Retina (tissue), 1 donor: ENCODE data around the gene TMEM59.
"Not testable (repeated sequence)": the region's sequence is repeated elsewhere in the genome, so short reads cannot be mapped to it uniquely, and the experiment has no call there.

Experiments
- DNase-seq: peaks from one replicate; pipeline ENCODE4 v3.0.0-alpha.2; 2016

TMEM59 gene

GRCh38 chr1:54052431-54052933, 522 bp downstream of the TMEM59 start:
- no peak for DNase-seq

- no peak for DNase-seq
These were observed 1.0 kb downstream of the TMEM59 start for GRCh38 chr1:54051933-54052430.

DNA sequence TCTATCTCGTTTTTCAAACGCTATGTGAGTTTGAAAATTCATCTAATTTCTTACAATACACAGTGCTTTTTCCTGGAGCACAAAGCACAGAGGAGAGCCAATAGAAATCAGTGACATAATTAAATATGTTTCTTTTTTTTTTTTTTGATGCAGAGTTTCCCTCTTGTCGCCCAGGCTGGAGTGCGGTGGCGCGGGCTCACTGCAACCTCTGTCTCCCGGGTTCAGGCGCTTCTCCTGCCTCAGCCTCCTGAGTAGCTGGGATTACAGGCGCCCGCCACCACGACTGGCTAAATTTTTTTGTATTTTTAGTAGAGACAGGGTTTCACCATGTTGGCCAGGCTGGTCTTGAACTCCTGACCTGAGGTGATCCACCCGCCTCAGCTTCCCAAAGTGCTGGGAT, 2.6 kb downstream of the TMEM59 start:
- DNase-seq: not testable (repeated sequence)

GRCh38 chr1:54047384-54048305, 5.4 kb downstream of the TMEM59 start:
- no peak for DNase-seq

DNA sequence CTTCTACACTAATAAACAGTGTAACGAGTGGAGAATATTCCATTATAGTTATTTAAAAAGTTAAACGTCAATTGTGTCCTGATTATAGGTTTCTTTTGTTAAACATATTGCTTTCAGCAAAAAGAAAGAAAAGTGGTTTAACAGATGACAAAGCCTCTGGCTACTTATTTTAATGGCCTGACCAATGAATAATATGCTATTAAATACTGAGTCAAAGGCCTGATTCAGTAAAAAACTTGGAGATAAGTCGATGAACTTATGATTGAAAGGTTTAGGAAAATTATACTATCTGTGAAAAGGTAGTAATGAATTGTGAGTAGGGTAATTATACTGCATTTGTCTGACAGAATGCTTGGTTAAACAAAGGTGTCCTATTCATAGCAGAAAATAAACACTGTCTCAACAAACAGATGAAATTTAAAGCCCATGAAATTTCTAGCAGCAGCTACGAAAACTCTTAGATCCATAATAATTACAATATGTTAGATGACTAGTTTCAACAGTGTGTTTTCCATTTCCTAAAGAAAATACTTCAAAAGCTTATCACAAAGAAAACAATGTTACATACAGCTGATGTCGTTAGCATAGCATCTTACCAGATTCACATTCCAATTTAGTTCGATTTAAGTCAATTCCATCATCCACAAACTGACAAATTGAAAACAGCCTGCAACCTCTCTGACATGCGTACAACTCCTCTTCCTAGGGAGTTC, 6.2 kb downstream of the TMEM59 start:
- no peak for DNase-seq

DNA sequence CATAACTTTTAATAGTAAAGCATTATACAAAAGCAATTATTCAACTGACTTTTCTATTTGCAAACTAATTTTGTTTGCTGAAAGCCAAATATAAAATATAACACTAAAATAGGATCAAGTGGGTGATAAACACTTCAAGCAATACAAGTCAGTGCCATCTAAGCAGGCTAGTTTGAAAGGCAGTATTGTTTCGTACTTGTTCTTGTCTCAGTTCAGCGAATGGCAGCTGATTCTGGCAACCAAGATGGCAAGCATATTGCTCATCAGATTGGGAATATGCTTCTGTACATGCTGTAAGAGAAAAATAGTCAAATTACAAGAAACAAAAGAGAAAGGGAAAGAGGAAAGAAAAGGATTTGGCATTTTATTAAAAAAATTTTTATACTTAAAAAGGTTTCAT, 7.5 kb downstream of the TMEM59 start:
- DNase-seq: no peak

GRCh38 chr1:54041806-54042205, 11.2 kb downstream of the TMEM59 start:
- DNase-seq: no peak

- DNase-seq: no peak
These were observed 15.5 kb downstream of the TMEM59 start for GRCh38 chr1:54037476-54037875.

DNA sequence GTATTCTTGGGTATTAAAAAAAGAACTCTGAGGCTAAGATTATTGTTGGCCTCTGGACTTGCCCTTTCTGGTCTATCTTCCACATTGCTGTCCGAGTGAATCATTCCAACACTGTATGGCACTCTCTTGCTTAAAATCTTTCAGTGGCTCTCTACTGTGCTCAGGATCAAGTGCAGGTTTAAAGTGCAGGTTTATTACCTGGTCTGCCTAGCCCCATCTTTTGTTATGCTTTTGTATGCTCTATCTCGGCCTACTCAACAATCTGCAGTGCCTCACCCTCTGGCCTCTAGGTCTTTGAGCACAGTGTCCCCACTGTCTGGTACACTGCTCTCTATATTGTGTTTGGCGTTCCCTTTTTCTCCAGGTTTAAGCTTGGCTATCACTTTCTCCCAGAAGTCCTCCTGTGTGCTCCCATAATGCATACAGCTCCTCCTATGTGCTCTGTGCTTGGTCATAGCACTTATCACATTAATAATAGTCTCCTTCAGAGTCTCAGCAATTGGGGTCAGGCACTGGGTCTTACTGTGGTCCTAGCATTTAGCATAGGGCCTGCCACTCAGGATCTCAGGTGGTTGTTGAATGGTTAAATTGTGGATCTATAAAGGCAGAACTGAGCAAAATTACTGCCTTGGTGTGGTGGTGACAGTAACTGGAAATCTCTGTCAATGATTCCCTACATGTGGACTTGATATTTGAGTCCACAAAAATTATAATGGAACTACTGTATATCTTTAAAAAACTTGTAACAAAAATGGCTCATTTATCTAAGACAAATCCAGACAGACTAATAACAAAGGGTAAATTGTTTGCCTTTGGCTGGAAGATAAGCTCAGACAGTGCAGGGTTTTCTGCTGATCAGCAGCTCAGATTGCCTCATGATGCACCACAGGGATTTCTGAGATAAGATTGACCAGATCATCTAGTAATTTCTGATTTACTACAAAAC, 24.4 kb downstream of the TMEM59 start:
- no peak for DNase-seq

DNA sequence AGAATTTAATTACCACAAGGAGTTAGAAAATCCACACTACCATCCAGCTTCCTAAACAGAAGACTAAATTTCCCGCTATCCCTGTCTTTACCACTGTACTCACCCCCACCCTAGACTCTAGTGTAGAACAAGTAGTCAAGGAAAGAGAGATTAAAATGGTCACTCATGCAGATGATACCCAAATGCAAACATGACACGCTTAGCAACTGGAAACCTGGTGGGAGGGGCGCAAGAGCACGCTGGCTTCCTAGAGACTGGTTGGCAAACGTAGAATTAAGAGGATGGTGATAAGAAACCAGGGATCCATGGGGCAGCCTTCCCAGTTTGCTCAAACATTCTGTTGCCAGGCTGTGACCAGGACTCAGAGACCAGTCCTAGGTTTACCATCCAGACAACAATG, 25.2 kb downstream of the TMEM59 start:
- no peak for DNase-seq

DNA sequence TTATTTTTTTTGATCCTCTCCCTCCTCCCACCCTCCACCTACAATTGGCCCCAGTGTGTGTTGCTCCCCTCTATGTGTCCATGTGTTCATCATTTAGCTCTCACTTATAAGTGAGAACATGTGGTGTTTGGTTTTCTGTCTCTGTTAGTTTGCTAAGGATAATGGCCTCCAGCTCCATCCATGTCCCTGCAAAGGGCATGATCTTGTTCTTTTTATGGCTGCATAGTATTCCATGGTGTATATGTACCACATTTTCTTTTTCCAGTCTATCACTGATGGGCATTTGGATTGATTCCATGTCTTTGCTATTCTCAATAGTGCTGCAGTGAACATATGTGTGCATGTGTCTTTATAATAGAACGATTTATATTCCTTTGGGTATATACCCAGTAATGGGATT, 28.2 kb downstream of the TMEM59 start:
- not testable (repeated sequence) for DNase-seq

DNA sequence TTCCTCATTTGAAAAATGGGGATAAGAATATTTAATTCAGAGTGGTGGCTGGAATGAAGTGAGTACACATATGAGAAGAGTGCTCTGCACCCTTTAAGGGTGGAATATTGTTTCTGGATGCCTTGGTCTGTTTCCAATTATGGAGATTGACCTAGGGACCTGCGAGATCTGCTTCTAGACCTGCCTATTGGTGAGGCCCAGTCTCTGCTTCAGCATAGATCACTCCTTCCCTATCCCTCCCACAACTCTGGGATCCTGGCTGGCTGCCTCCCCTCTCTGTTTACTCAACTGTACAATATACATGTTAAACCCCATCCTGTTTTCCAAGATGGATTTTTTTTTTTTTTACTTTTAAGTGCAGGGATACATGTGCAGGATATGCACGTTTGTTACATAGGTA, 28.6 kb downstream of the TMEM59 start:
- no peak for DNase-seq

GRCh38 chr1:54019562-54020176, 33.3 kb downstream of the TMEM59 start:
- not testable (repeated sequence) for DNase-seq

DNA sequence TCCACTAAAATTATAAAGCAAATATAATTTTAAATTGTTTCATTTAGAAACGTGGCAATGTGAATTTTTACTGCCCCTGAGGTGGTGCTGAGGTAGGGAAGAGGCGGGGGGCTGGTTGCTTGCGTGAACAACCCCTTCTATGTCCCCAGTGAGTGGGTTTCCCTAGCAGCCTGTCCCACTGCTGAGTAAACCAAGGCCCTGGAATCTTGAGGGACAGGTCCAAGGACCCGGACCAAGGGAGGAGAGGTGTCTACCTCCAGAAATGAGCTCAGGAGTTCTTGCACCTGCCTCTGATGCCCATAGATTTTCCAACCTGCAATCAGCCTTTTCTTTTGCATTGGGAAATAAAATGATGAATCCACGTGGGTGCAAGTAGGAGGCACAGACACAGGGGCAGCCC, 34.4 kb downstream of the TMEM59 start:
- no peak for DNase-seq

GRCh38 chr1:54017979-54018378, 35.0 kb downstream of the TMEM59 start, which contains the start of gene LDLRAD1:
Gene LDLRAD1, minus strand, starts transcription at chr1:54018186. Its CDS starts 74 bp downstream, at chr1:54018112.
- DNase-seq: no peak

DNA sequence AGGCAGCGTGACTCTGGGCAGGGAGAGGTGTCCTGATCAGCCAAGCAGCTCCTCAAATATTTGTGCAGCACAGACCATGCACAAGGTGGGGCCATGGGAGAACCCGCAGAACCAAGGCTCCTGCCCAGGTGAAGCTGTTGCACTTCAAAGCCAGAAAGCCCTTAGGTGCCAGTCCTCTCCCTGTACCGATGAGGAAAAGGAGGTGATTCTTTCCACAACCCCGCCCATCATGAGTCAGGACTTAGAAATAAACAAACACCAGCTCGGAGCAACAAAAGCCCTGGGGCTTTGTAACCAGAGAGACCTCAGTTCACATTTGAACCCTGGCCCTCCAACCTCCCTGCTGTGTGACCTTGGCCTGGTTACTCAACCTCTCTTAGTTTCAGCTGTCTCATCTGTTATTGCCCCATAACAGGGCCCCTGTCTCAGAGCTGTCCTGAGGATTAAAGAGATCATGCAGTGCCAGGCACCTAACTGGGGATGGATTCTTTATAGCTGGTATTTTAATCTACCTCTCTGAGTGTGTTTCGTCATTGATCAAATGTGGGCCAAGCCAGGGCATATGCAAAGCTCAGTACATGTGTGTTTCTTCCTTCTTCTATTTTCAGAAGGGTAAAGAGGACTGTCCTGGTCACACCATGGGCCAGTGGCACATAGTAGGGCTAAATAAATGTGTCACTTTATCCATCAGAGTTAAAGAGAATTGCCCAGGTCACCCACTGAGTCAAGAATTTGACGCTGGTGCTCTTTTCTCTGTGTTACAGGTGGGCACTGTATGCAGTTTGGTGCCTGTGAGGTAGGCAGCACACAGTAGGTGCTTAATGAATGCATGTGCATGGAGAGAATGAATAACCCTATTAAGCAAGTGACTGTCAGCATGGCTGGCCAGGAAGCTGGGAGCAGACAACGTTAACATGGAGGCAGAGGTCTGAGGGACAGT, 36.4 kb downstream of the TMEM59 start:
- no peak for DNase-seq

DNA sequence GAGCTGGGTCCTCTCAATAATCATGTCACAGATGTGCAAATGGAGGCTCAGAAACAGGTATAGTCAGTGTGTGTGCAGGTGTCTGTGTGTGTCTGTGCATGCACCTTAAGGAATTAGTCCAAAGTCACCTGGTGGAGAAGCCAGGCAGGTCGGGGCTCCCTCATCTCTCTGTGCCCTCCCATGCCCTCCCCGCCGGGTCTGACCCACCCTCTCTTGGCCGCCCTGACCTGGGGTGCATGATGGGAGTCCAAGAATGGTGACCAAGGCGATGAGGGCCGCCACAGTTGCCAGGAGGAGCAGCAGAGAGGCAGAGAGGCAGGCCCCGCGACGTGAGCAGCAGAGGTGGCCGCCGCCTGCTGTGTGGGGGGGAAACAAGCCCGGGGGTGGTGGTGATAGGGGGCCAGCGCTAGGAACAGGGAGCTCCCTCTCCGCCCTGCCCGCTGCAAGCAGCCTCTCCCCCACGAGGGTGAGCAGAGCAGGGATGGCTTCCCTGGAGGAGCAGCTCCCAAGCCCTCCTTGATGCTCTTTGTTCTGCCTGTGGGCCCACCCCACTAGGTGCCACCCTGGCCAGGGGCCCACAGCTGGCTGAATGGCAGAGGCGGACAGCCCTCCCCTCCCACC, 38.9 kb downstream of the TMEM59 start:
- DNase-seq: no peak

DNA sequence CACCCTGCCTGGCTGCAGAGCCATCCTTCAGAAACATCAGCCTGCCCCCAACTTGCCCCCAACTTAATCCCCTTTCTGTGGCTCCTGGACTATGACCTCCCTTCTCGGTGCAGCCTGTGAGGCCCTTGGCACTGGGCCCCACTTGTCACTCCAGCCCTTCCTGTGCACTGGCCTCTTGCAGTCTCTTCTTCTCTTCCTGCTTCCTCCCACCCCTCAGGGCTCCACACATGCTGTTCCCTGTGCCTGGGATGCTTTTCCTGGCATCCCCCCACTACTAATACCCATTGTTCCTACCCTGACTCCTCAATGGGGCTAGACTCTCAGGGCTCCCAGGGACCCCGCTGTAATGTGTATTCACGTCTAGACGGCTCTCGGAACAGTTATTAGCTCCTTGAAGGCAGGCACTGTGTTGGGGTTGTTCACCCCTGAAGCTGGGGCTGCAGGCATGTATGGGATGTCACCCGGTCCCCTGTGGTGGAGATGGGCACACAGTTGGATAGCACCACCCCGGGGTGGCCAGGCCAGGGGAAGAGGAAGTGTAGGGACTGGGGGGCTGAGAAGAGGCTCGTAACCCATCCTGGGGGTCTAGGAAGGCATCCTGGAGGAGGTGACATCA, 39.5 kb downstream of the TMEM59 start:
- DNase-seq: no peak

GRCh38 chr1:54012863-54013262, 40.1 kb downstream of the TMEM59 start:
- DNase-seq: no peak

- DNase-seq: no peak
These were observed 41.0 kb downstream of the TMEM59 start for GRCh38 chr1:54012008-54012325.
